Fibroblast of skin of left quadriceps (primary cell): ENCODE data around the gene MYZAP.

ENCODE experiments used
- DNase-seq, 2 experiments: peaks; one replicate each; pipeline ENCODE4 v3.0.0-alpha.2; 2013; ENCODE audit warnings: low read depth in 2 of 2

Gene MYZAP

DNA sequence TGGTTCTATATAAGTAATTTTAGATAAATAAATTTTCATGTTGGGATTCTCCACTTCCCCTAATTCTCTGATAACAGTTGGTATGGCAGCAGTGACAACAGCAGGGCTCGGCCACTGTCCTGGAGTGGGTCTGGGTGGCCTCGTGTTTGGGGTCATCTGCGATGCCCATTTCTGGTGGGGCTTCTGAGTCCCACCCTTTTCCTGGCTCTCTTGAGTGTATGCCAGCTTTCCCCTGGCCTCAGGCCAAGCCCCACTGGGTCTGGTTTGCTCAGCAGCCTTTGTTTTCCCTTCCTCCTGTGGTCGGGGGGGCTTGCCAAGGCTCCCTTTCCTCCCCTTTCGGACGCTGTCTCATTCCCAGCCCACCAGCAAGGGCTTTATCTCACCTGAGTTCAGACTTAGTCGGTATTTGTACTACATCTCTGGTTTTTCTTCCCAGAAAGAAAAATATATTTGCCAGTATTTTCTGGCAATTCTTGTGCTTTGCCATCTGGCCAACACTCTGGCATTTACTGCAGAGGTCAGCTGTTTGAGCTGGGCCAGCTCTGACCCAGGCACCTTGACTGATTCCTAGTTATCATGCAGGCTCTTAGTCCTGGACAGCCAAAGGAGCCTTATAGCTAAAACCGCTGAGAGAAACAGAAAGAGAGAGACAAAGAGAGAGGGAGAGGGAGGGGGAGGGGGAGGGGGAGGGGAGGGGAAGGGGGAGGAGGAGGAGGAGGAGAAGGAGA is 35.2 kb downstream of the MYZAP start:
- no peak for DNase-seq

DNA sequence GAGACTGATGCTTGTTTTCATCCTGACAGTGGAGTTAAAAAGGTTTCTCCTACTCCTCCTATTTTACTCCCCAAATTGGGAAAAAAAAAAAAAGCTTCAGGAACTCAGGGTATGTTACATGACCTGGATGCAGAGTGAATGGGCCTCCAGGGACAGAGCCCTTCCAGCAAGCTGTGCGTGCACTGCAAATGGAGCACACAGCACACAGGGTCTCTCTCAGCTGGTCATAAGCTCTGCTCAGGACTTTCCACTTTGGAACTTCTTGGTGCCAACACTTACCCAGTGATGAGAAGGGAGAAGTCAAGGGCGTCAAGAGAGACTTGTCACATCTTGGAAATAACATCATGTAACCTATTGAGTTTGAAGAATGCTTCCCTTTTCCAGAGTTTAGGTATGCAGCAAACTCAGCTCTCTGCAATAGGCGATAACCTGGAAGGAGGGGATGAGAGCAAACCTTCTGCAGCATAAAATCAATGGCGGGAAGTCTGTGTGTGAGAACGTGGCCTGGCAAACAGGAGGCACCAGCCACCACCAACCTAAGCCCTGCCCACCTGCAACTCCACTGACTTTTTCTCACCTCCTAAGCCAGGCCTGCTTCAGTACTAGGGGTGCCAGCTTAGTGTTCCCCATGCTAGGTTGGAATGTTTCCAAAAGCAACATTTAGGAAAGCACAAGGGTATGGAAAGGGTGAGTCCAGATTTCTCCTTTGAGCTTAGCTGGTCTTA is 39.8 kb downstream of the MYZAP start:
- DNase-seq: no peak

DNA sequence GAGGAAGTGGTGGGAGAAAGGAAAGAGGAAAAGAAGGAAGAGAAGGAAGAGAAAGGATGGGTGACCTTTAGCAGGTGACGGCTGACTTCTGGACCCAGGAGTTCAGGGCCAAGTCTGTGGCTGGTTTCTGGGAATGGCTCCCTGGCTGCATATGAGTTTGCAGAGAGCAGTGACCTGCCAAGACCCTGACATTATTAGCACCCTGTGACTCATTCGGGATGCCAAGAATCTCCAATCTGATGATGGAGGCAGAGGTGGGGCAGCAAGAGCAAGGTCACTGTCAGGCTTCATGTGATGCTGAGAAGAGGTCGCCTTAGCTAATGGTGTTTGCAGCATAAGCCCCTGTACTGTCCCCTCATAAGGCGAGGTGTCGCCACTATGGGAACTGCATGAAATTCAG is 42.6 kb downstream of the MYZAP start:
- no peak for DNase-seq

DNA sequence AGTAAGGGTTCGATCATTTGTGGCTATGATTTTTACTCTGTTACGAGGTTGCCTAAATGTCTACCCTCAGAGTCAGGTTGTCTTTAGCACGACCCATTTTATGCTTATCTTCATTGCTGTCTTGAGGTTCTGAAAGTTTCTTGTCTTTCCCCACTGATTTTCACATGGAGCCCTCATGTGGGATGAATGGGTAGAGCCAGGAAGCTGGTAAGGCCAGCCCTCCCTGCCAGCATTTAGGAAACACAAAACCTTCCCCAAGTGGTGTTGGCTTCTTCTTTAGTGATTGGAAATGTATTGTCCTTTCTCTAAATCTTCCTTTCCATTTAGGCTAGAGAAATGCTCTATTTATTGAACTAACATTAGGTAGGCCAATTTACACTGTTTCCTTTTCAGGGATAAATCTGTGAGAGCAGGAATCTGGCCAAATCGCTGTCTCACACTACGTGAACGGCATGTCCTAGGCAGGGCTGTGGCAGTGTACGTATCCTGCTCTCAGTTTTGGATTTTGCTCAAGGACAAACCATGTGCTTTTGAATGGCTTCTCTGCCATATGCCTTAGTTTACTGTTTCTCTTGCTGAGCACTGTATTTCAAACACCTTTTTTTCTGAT is 43.7 kb downstream of the MYZAP start:
- DNase-seq: no peak

DNA sequence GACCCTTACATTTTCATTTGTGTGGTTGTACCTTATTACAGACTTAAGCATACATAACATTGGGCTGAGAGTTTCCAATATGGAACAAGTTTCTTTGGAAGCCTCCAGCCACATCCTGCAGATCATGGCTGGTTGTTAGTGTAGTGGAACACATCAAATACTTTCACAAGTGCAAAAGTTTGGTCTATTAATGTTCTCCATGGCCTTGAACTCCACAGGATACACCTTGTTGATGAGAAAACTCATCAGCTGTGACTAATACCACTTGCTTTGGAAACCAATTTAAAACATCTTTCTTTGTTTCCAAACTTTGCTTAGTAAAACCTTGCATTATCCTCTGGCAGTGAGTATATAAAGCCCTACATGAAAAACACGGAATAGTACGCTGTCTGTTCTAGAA is 46.1 kb downstream of the MYZAP start:
- DNase-seq: no peak

DNA sequence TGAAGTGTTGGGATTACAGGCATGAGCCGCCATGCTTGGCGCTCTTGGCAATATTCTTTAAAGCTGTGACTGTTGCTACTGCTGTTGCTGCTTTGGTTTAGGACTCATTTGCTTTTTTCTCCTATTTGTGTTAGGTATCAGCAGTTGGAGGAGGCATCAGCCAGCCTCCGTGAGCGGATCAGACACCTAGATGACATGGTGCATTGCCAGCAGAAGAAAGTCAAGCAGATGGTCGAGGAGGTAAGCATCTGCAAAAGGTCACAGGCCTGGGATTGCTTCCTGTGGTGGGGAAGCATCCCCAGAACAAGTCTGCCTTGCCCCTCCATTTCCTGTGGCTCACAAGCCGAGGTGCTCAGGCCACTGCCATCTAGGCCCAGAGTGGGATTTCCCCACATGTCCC is 47.6 kb downstream of the MYZAP start:
- no peak for DNase-seq

DNA sequence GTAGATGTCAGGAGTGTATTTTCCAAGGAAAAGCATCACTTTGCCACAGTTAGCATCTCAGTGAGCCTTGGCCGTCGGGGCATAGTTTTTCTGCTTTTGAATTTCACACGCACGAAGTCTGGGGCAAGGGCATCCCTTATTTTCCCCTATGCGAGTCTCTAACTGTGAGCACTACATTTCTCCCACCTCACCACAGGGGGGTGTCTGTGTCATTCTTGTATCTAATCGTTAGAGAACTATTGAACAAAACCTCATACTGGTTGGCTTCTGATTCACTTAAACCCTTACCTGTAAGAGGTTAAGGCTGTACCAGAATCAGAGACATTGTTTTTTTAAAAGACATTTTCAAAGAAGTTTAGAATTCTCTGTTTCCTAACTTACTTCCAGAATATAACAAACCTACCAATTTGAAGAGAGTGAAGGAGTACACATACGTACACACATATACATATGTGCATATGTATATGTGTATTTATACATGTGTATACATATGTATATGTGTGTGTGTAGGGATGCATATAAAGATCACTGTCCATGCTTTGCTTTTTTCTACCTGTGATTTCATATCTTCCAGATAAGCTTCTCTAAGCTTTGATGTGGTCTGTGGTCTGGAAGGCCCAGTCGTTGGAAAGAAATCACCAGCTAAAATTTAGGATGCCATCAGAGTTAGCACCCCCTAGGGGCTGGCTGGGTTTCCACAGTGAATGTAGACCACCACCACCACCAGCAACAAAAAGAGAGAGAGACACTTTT is 49.4 kb downstream of the MYZAP start:
- peak in 1 of 2 experiments; percentile 6 for DNase-seq

DNA sequence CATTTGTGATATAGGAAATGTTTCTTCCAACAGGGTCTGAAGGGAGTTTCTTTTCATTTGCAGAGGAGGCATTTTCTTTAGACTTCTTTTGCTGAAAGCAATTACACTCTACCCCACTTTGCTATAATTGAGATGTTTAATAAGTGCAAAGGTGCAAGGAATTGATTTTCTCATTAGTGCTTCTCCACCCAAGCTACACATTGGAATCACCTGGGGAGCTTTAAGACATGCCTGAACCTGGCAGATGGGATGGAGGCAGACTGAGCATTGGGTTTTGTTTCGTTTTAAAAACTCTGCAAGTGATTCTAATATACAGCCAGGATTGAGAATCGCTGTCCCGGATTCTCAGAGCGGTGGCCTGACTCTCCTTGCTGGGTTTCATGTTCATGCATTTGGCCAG is 52.1 kb downstream of the MYZAP start:
- no peak for DNase-seq

DNA sequence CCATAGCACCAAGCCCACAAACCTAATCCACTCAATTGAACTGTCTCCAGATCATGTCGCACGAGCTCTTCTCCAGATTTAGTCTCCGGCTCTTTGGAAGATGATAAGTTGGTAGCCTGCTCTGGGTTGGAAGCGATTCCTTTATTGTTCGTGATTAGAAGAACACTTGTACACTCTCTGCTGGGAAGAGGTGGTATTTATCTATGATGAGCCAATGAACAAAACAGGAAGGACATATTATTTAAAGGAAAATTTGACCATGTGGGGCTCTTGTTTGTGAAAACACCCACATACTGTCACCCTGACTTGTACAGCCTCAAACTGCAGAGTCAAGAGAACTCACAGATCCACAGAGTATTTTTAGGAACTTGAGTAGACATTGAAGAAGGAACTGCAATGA is 54.4 kb downstream of the MYZAP start:
- DNase-seq: no peak

DNA sequence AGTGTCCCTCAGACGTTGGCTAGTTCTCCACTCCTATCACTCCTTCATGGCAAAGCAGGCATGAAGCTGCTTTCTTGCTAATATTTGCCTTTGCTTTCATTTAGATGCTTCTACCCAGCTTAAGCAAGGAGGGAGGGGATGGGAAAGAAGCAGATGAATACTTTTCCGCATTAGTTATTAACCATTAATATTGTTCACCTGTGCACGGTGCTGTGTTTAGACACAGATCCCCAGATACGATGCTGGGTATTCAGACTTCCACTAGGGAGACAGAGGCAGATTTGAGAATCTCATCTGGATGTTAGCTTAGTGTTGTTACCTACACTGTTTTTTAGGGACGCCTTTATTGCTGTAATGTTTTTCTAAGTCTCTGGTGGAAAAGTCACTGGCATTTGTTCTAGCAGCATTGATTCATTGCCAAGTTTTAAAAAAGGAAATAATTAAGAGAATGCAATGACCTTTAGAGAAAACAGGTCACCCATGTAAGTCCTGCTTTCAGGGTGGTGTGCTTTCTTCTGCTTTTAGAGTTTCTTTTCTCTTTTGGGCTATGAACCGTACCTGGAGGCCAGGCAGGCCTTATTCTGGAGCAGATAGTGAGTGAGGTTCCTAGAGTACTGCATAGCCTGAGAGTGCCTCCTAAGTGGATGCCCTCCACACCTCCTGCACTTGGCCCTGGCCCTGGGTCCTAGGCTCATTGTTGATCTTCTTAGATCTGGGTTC is 55.5 kb downstream of the MYZAP start:
- no peak for DNase-seq

DNA sequence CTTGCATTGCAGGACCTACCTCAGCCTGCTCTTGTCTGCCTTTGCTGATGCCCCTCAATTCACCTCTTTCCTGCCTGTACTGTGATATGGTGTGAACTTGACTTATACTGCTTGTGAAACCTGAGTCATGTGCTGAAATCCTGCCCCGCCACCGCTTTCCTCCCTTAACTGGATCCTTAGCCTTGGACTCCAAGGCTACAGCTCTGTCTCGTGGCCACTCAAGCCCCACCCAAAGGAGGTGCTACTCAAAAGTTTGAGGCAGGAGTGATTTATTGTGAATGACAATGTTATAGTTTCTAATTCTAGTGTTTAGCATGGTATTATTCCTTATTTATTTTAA is 56.1 kb downstream of the MYZAP start:
- DNase-seq: no peak

DNA sequence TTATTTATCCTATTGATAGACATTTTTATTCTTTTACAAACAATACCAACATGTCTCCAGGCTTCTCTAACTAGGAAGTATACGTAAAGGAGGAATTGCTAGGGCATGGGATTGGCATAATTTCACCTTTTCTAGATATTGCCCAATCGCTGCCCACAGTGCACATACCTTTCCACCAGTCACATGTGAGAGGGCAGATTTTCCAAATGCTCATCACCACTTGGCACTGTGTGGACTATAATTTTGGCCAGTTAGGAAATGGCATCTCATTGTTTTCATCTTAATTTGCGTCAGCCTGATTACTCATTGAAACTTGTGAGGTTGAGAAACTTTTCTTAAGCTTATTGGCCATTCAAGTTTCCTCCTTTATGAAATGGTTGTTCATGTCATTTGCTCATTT is 57.4 kb downstream of the MYZAP start:
- DNase-seq: no peak

DNA sequence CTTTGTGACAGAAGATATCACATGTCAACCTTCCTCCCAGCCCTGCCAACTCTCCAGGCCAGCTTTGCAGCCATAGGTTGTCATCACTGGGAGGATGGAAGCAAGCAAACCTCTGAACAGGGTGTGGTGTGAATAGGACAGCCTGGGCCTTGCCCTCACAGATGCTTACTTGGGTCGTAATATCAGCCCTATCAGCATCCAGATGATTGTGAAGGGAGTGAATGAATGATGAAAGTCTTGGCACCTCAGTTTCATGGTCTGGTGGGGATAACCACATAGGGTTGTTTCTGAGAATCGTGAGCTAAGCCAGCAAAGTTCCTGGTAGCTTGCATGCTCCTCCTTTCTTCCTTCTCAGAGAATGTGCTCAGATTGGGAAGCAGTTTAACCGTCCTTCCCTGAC is 59.7 kb downstream of the MYZAP start:
- no peak for DNase-seq

DNA sequence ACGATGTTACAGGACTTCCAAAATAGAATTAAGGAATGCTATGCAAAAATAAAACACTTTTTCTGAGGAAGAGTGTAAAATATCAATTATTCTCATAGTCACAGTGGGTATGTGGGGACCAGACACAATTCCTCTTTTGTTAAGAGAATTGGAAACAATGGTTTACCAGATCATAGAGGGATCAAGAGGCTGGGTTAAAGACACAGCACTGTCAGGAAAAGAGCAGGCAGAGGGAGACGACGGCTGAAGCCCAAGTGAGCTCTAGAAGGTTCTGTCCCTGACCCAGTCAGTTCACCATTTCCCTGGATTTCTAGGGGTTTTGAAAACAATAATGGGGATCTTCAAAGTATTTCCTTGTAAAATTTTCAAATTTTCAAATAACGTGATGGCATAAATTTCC is 60.8 kb downstream of the MYZAP start:
- DNase-seq: no peak

DNA sequence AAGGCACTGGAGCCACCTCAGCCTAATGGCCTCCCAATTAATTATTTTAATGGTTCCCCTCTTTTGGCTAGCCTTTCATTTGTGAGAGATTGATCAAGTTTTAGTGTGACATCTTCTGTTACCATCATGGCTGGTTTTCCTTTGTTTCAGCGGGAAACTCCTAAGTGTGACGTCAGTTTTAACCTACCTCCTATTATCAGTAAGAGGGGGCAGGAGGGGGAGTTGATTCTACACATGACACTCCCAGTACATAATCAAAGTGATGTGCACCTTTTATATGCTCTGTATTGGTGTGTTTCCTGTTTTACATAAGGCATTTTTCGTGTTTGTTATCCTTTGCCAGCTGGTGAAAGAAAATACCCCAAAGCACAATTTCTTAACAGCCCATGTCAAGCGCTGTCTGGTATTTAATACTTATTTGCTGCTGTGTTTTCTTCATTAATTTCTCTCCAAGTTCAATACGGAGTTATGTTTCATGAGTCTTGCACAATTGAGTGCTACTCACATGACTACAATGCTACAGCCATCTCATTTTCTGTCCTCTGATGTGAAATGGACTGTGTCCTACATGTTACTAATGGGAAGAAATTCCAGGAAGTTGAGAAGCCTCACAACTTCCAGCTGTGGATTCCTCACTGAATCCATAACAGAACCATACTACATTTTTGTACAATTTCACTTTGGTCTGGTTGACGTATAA is 62.6 kb downstream of the MYZAP start:
- peak; percentile 63 to 68 for DNase-seq

DNA sequence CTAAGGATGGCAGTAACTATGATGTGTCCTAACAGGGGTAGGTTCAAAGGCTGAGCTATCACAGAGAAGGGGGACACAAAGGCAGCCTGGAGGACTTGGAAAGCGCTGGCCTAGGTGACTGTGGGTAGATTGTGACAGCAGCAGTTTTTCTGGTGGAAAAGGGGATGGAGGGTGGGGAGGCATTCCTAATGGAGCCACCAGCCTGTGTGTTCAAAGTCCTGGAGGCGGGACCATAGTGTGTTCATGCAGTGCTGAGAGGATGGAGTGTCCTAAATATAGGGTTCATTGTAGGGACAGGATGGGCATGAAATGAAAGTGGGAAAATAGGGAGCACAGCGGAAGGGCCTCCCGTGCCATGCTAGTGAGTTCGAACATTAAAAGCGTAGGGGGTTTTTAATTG is 63.3 kb downstream of the MYZAP start:
- no peak for DNase-seq

DNA sequence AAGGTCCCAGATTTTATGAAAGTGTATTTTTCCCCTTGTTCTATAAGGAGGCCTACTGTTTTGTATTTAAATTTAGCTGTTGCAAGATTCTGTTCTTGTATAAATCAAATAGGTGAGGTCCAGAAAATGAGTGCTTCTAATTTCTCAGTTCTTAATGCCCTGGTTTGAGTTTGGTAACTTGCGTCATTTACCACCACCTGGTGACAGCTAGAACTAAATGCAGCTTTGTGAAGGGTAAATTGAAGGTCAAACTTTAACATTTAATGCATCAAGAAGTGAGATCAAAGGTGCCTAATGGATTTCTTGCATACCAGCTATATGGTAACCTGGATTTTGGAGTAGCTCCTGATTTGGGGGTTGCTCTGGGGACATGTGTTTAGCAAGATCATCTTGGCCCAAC is 64.1 kb downstream of the MYZAP start:
- DNase-seq: no peak

DNA sequence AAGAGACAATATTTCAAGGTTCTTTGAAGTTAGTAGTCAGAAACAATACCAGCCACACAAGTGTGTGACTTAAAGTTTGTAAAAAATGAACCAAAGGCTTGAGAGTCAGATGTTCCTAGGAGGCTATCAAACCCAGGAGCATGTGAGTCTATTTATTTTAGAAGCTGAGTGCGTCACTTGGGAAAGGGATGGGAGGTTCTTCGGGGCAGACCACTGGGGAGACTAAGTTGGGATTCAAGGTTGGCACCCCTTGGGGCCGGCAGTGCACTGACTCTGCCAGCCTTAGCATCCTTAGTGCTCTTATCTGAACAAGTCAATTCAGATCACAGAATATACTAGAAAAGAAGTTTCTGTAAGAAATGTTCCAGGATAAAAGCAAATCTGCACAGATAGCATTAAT is 64.7 kb downstream of the MYZAP start:
- DNase-seq: no peak

DNA sequence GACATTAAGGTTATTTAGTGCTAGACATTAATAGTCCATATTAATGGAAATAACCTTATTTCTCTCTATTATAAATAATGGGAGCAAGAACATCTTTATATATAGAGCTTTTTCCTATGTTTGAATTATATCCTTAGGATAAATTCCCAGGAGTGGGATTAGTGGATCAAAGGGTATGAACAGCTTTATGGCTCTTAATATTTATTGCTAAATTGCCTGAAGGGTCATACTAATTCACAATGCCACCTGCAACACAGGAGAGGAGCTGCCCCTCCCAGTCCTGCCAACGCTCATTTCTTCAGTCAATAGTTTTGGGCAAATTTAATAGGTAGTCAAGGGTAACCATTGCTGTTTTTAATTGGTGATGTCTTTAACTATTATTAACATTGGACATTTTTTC is 65.9 kb downstream of the MYZAP start:
- no peak for DNase-seq

DNA sequence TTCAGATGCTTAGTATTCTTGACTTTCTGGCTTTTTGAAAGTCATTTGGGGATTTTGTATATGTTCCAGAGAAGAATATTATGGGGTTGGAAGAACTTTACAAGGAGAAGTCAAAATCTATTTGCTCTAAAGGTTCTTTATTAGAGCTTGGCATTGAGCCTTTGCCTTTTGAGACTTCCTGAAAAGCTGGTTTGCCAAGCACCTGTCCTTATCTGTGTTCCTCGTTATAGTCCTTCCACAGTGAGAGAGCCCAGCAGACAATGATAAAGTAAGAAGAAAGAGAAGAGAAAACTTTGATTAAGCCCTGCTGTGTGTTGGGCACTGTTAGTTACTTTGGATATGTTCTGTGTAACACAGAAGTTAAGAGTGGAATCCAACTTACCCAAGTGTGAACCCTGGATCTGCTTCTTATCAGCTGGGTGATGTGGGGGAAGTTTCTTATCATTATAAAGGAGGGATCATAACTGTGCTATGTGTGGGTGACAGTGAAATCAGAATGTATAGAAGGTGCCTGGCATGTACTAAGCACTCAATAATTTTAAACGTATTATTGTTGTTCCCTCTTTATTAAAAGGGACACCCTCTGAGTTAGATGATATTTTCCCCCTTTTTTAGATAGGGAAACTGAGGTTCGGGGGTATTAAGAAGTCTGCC is 70.5 kb downstream of the MYZAP start:
- no peak for DNase-seq

DNA sequence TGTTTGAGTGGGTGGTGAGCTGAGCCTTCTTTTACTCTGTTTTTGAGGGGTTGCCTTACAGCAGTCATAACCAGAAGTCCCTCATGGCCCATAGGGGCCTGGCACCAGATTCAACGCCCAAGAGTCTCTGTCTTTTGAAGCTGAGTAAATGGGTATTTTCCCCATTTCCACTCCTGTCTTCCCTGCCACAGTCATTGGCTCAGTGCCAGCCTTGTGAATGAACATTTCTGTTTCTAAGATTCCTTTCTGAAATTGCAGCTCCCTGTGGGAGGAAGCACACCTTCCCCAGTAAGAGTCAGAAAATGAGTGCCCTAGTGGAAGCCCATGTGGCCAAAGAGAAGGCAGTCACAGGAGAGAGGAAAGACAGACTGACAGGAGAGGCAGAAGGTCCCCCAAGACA is 71.1 kb downstream of the MYZAP start:
- no peak for DNase-seq
